GM18858 (cell line): ENCODE results near the gene CACNG4.

Experiments
- ATAC-seq: cut with Tn5 transposase; IDR thresholded peaks from one replicate; pipeline ENCODE4 v1.9.1; 2021; ENCODE audit not compliant: unreplicated experiment

CACNG4 gene

DNA sequence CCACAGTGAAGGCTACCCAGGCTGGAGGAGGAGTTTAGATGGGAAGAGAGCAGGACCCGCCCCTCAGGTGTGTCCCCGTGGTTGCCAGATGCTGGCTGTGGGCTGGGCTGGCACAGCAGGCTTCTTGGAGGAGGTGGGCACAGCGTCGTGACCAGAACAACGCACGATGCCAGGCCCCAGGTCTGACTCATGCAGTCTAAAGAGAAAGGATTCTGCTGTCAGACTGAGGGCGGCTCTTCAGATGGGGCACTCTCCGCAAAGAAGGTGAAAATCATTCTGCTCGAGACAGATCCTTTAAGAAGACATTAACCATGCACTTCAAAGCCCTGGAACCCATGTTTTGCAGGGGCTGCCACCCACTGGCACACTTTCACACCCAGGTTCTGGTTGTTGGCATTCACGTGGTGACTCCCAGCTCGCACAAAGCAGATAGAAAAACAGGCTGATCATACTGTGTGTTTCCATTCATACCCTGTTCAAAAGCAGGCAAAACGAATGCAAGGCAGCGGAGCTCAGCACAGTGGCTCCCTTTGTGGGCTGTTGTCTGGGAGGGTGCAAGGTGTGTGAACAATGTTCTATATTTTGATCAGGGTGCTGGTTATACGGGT lies 19.0 kb downstream of the CACNG4 start:
- no peak for ATAC-seq

DNA sequence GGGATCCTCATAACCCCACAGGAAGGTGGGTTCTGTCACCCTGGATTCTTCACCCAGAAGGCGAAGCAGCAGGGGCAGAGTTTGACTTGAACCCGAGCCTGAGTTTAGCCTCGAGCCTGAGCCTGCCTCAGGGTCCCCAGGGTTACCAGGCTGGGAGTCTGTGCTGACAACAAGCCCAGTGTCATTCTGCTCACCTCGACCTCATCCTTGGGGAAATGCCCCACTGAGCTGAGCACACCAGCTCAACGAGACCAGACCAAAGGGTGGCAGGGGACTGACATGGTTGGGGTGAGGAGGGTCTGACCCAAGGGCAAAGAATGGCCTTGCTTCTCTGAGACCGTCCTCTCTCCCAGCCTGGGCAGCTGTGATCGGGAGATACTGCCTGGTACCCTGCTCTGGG lies 20.2 kb downstream of the CACNG4 start:
- ATAC-seq = no peak

DNA sequence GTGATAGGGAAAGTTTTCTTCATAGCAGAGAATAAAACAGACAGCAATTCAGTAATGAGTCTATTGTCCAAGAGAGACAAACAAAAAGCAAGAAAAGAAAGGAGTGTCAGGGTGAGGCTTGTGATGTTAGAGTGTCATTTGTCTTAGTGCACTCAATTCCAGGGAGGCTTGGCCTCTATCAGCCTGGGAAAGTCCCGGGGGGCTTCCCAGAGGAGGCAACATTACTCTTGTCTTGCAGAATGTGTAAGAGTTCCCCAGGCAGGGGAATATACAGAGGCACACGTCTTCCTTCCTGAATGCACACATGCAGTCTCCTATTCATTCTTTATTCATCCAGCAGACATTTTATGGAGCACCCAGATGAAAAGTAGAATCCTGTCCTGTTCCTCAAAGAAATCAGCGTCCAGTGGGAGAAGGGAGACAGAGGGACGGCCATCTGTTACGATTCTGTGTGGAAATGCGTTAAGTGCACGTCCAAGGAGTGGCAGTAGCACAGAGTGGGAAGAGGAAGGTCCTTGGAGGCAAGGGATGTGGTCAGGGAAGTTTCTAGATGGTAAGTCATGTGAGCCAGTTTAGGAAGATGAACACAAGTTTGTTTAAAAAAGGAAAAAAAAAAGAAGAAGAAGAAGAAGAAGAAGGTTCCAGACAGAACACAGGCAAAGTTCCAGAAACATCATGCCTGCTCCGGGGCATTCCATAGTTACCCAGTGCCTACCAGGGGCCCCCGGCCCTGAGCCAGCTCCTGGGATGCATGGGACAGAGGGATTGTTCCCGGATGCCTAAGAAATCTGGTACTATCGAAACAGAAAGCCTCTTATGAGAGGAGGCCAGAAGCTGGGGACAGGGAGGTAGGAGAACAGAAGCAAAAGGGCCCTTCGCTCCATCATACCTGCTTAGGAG lies 21.1 kb downstream of the CACNG4 start:
- no peak for ATAC-seq

DNA sequence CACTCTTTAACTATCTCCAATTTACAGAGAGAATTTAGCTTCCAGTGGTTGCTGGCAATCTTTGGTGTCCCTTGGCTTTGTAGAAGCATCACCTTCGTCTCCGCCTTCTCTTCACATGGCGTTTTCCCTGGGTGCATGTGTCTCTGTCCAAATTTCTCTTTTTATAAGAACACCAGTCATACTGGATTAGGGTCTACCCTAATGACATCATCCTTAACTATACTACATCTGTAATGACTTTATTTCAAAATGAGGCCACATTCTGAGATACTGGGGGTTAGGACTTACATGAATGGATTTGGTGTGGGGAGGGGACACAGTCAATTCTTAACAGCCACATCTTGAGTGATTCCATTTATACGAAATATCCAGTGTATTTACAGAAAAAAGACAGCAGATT lies 22.2 kb downstream of the CACNG4 start:
- no peak for ATAC-seq

DNA sequence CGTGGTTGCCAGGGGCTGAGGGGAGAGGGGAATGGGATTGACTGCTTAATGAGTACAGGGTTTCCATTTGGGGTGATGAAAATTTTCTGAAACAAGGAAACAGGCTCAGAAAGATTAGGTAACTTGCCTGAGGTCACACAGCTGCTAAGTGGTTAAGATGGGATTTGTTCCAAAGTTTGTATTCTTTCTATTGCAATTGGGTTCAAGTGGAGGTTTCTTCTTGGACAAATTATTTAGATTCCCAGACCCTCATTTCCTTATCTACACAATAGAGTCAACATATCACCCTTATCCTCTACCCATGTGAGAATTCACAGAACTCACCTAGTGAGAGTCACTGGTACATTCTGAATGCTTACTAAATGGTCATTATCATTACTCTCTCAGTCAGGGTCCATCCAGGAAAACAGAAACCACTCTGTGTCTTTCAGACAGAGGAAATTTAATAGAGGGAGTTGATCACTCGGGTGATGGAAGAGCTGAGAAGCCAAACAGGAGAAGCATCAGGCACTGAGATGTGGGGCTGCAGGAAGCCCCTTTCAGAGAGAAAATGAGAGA lies 22.6 kb downstream of the CACNG4 start:
- no peak for ATAC-seq

DNA sequence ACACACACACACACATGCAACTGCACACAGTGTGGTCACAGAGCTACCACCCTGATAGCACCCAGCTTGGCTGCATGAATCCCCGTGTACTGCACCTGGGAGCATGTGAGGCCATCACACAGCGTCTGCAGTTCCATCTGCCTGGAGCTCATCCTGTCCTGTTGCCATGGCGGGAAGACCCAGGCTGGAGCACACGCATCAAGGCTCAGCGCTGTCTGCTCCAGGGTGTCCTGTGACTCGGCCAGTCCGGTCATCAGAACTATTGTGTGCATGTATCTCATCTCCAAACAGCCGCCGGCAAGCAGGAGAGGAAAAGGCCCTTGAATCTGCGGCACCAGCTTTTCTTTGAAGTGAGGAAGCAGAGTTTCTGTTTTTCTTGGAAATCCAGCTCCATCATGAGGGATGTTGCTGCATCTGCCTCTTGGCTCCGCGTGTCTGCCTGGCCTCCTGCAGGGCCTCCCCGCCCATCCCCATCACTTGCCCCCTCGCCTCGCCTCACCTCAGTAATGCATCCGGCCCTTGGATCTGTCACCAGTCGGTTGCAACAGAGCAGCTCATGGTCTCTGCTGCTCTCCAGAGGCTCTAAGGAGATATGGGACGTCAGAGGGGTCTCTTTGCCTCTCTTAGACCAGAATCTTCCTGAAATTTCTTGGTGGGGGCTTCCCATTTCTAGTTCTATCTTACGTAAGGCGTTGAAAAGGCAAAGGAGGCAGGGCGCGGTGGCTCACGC lies 23.7 kb downstream of the CACNG4 start:
- ATAC-seq = no peak

DNA sequence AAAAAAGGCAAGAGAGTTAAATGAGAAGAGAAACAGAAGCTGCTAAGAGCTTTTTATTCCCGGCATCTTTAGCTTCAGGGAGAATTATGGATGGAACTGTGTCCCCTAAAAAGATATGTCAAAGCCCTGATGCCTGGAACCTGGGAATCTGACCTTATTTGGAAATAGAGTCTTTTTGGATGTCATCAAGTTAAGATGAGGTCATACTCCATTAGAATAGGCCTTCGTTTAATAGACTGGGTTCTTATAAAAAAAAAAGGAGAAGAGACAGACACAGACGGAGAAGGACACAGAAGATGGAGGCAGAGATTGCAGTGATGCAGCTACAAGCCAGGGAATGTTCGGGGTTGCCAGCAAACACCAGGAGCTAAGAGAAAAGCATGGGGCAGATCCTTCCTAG lies 24.6 kb downstream of the CACNG4 start:
- ATAC-seq = no peak

DNA sequence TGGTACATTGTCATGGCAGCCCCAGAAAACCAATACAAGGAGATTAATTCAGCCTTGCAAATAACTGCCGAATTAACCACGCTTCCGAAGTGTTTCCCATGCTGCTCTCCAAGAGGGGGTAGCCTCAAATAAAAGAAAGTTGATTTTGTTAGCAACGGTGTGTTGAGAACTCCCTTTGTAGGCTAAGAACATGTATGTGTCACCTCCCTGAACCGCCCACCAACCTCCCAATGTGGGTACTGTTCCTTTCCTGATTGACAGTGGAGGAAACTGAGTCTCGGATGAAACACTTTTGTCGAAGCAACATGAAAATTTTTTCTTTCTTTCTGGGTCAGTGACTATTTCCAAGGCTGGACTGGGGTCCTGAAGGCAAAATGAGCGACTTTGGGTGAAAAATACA lies 25.1 kb downstream of the CACNG4 start:
- no peak for ATAC-seq

DNA sequence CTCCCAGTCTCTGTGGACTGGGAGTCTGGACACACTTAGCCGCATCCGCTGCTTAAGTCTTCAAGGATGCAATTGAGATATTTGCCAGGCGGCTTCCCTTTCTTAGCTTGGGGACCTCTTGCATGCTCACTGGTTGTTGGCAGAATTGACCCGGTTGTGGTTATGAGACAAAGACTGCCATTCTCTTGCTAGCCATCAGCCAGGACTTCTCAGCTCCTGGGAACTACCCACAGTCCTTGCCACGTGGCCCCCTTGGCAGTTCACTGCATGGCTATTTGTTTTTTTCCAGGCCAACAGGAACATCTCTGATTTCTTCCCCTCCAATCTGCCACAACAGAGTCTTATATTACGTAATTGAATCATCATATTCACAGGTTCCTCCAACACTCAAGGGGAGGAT lies 25.5 kb downstream of the CACNG4 start:
- ATAC-seq = no peak

DNA sequence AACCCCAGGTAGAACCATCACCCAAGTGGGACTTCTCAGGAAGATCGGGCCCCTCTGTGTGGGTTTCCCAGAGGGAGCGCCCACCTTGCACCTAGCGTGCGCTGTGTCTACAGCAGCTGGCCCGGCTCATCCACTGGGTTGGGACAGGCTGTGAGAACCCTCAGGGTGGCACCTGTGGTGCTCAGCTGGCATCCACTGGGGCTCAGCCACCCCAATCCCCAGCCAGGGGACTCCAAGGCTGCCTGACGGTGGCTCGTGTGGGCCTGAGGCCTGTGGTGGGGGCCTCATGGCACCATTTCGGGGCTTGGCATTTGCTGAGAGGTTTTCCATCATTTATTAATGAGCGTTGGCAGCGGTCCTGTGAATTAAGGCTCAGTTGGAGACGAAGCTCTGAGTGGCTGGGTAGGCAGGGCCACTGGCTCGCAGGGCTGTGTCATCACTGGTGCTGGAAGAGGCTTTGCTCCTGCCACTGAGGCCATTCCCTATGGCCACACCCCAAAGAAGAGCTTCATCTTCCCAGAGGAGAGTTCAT lies 28.5 kb downstream of the CACNG4 start:
- ATAC-seq = no peak

DNA sequence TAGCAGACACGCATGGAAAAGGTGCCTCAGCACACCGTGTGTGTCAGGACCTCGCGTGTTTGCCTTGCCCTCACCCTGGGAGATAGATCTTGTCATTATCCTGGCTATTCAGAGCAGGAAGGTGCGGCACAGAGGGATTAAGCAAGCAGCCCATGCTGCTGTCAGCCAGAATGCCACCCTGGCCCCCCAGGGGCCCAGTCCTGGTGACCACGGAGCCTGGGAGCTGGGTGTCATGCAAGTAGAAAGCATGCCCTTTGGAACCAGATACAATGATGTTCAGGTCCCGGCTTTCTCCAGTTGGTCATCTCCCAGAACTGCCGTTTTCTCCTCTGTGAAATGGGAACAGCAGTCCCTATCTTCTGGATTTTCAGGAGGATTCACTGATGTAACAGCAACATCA lies 29.9 kb downstream of the CACNG4 start:
- ATAC-seq = no peak

DNA sequence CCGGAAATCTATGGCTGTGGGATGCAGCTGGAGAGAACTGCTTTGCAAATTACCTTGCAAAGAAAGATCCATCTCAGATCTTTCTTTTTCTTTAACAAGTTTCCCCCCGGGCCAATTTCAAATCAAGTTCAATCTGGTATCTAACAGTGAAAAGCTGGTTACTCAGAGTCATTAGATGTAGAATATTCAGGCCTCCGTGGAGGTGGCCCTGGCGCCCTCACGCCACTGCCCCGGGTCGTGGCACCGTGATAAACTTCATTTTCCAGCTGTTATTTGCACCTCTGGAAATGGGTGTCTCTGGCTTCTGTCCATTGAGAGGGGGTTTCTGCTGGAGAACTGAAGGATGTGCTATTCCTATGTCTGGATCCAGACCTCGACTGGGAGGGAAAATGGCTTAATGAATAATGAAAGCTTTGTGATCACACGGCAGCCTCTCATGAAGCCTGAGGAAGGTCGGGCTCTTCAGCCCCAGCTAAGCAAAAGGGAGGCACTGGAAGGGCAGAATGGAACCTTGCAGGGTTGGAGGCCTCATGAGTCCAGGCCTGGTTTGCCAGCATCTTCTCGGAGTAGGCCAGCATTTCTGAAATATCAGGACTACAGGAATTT lies 30.5 kb downstream of the CACNG4 start:
- ATAC-seq = no peak

DNA sequence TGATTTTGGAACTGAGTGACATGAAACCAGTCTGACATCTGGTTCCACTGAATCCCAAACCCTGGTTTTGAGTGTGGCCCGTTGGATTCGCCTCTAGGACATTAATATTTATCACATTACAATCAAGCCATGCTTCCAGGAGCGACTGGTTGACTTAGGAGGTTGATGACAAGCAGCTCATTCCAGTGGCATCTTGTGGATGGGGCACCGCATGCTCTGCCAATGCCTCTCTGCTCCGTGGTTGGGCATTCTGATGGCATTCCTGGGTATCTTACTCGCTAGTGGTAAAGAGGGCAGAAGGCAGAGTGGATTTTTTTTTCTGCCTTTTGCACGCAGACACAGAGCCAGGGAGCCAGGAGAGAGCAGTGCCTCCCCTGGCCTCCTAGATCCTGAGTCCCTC lies 31.4 kb downstream of the CACNG4 start:
- no peak for ATAC-seq

DNA sequence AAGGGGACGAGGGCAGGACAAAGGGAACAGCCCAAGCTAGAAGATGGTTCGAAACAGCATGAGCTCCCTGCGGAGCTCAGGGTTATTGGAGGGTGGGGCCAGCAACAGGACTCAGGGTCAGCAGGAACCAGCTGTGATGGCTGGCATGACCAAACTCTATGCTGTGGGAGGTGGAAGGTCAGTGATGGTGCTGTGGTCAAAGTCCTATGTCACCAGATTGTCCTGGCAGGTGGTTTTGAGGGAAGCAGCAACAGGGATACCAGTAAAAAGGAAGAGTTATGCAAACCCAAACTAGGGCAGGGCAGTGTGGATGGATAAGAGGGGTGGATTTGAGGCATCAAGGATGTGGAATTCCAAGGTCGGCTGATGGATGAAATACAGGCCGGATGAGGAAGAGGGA lies 32.4 kb downstream of the CACNG4 start:
- no peak for ATAC-seq

DNA sequence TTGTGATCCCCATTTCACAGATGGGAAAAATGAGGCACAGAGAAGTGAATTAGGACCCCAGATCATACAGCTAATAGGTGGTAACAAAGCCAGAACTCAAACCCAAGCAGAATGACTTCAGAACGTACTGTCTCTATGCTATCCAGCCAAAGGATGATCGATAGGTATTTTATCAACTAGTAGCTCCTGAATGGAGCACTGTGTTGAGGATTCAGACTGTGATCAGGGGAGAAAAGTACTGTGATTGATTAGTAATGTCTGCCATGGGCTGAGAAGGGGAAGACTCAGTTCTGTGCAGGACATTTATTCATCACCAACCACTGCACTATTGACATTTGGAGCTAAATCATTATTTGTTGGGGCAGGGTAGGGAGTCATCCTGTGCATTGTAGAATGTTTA lies 38.7 kb downstream of the CACNG4 start:
- no peak for ATAC-seq

DNA sequence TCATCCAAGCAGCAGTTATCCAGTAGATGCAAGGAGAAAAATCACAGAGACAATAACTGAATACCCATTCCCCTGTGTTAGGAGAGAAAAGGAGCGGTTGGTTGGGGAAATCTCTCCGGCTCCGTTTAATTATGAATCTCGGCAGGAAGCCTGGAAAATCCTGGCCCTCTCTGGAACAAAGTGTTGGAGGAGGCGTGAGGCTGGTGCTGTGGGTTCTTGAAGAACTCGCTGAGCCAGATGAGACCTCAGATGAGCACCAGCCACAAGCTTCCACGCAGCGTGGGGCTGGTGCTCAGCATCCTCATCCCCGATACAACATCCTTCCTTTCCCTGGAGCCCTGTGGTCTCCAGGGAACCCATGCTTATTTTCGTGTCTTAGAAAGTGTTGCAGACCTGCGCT lies 39.7 kb downstream of the CACNG4 start:
- ATAC-seq = no peak

DNA sequence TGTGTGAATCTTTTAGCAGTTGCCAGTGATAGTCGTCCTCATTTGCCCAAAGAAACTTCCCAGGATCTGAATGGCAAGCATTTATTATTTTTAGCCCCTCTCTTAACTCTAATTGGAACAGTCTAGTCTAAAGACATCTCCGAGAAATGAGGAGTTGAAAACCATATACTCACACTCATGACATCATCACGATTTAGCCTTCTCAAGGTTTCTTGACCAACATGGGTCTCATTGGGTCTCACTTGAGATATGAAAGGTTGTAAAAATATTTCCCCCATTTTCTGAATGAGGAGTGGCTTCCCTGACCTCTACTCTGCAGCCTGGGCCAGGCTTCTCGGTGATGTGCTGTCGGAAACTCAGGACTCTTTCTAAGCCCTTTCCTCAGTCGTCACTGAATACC lies 42.8 kb downstream of the CACNG4 start:
- ATAC-seq = no peak

DNA sequence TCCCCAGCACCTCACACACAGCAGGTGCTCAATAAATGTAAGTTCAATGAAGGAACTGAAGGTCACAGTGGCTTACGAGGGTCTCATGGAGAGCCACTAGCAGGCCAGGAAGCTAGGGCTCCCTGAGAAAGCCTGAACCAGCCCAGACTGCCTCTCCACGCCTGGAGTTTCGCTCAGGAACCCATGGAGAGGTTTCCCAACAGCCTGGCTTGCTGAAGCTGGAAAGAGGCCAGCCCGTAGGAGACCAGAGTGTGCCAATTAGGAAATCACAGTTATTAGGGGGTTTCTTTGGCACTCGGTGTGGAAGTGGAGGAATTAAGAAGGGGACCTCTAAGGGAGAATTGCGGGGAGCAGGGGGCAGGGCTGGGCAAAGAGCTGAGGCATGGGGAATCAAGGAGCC lies 43.6 kb downstream of the CACNG4 start:
- ATAC-seq = no peak

DNA sequence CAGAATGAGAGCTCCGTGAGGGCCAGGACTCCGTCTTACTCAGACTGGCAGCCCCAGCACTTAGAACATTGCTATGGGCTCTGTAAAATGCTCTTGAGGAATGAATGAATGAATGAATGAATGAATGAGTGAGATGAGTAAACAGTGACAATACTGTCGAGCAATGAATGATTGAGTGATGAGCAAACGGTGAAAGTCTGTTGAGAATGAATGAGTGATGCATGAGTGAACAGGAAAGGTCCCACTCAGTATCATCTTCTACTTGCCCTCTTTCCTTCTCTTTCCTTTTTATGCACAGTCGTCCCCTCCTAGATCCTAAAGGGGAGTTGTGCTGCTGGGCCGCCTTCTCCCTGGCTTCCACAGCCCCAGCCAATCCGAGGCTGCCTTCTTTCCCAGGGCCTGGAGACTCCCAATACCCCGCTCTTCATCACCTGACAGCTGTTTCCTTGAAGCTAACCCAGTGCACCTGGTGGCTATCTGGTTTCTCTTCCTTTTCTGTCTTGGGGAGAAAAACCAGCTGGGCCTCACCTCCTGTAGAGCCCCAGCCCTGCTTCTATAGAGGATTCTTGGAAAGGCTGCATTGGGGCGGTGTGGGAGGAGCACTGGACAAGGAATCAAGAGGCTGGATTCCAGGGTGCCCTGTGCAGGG lies 47.1 kb downstream of the CACNG4 start:
- no peak for ATAC-seq

DNA sequence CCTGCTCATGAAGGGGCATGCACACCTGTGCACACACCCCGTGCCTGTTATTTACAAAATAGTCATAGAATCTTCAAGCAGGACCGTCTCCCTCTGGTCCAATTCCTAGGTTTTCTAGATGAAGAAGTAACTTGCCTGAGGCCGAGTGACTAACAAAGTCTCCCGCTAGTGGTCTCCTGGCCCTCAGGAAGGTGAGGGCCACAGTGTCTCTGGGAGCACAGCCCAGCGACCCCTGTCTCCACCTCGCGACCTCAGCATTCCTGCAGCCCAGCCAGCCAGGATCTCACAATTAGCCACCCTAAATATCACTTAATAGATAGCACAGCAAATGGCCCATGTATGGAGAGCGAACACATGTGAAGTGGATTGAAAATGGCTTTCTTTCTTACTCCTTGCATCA lies 49.4 kb downstream of the CACNG4 start:
- no peak for ATAC-seq

DNA sequence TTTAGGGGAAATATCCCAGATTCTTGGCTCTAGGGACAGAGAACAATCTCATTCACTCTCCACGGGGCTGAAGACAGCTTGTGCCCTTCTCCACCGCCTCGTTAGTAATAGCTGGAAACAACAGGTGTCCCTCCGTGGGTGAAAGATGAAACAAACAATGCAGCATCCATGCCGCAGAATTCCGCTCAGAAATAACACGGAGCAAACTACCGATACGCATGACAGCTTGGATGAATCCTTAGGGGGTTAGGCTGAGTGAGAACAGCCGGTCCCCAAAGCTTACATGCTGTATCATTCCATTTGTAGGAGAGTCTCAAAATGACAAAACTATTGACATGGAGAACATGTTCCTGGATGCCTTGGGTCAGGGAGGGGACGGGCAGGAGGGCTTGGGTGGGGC lies 50.5 kb downstream of the CACNG4 start:
- ATAC-seq = no peak
